SK-N-MC (cell line): ENCODE results near the gene ITGAV.

Experiments
- DNase-seq: peaks from one replicate; pipeline ENCODE4 v3.0.0-alpha.2; 2011; ENCODE audit warnings: low read depth, low spot score
- H3K27ac ChIP-seq: fragments of 200-600 bp; sonication (generic); 2 replicates; pipeline ENCODE4 v1.5.1; 2016; ENCODE audit warnings: mixed run types
- H3K36me3 ChIP-seq: fragments of 200-600 bp; sonication (generic); 2 replicates; pipeline ENCODE4 v1.6.1; 2017; ENCODE audit warnings: antibody characterized with exemption, low read length, mixed read lengths; ENCODE audit not compliant: insufficient read depth
- H3K4me3 ChIP-seq: fragments of 200-600 bp; sonication (generic); 2 replicates; pipeline ENCODE4 v1.5.1; 2016
- H3K9ac ChIP-seq: fragments of 200-600 bp; sonication (generic); 2 replicates; pipeline ENCODE4 v1.8.0; 2017; ENCODE audit warnings: mixed run types, mixed read lengths; ENCODE audit not compliant: insufficient read length
- H3K9me3 ChIP-seq: fragments of 200-600 bp; sonication (generic); 2 replicates; pipeline ENCODE4 v1.6.1; 2017; ENCODE audit warnings: low read depth, mild to moderate bottlenecking, antibody characterized with exemption, low read length, moderate library complexity, mixed read lengths
- EZH2 ChIP-seq: fragments of 200-600 bp; sonication (generic); IDR thresholded peaks from one replicate; pipeline ENCODE4 v1.6.1; 2017; ENCODE audit warnings: antibody characterized with exemption
- FOXP2 ChIP-seq: optimal IDR thresholded peaks from 2 replicates; pipeline ENCODE3; 2011; ENCODE audit warnings: mild to moderate bottlenecking, moderate library complexity; ENCODE audit not compliant: insufficient read depth; ENCODE audit errors: extremely low read length, control extremely low read depth
- POLR2AphosphoS5 ChIP-seq: IDR thresholded peaks from 2 replicates; pipeline ENCODE4 v1.6.1; 2012; ENCODE audit warnings: mild to moderate bottlenecking, low read depth, low read length, borderline replicate concordance

The ITGAV gene

GRCh38 chr2:186702006-186702405, 112.2 kb downstream of the ITGAV start:
- H3K9ac ChIP-seq = no peak overlapping the region
- TF ChIP-seq FOXP2 (no peak), EZH2 (no peak), POLR2AphosphoS5 (no peak)
- no peaks in the 10 kb centered on the region for H3K9me3 ChIP-seq
- DNase-seq = no peak
- H3K4me3 ChIP-seq = no peak overlapping the region
- H3K27ac ChIP-seq = no peak overlapping the region
- no peaks in the 10 kb centered on the region for H3K36me3 ChIP-seq

GRCh38 chr2:186702501-186702900, 112.6 kb downstream of the ITGAV start:
- Histone ChIP-seq H3K9me3 (no peaks in the 10 kb centered on the region), H3K27ac (no peak overlapping the region)
- no peak for TF ChIP-seq EZH2
- TF ChIP-seq POLR2AphosphoS5 = no peak
- TF ChIP-seq FOXP2 = no peak

GRCh38 chr2:186704897-186705296, 115.0 kb downstream of the ITGAV start:
- H3K9ac ChIP-seq = no peak overlapping the region
- no peaks in the 10 kb centered on the region for H3K36me3 ChIP-seq
- no peak overlapping the region for H3K4me3 ChIP-seq
- DNase-seq = no peak
- H3K27ac ChIP-seq = no peak overlapping the region
- H3K9me3 ChIP-seq = no peaks in the 10 kb centered on the region
- TF ChIP-seq FOXP2 (no peak), EZH2 (no peak), POLR2AphosphoS5 (no peak)

More at GRCh38 chr2:186702501-186702900, 112.6 kb downstream of the ITGAV start:
- Histone ChIP-seq H3K4me3 (no peak overlapping the region), H3K9ac (no peak overlapping the region), H3K36me3 (no peaks in the 10 kb centered on the region)
- DNase-seq = no peak

- Histone ChIP-seq H3K9me3 (no peaks in the 10 kb centered on the region), H3K27ac (no peak overlapping the region), H3K9ac (no peak overlapping the region), H3K4me3 (no peak overlapping the region), H3K36me3 (no peaks in the 10 kb centered on the region)
- TF ChIP-seq FOXP2 (no peak), POLR2AphosphoS5 (no peak), EZH2 (no peak)
- no peak for DNase-seq
Measured at GRCh38 chr2:186709529-186710450, 119.9 kb downstream of the ITGAV start.

GRCh38 chr2:186713691-186714090, 123.8 kb downstream of the ITGAV start:
- no peaks in the 10 kb centered on the region for H3K9me3 ChIP-seq
- H3K36me3 ChIP-seq = no peaks in the 10 kb centered on the region
- no peak overlapping the region for H3K4me3 ChIP-seq
- DNase-seq = no peak
- no peak overlapping the region for H3K9ac ChIP-seq
- no peak overlapping the region for H3K27ac ChIP-seq
- TF ChIP-seq FOXP2 (no peak), EZH2 (no peak), POLR2AphosphoS5 (no peak)

GRCh38 chr2:186714611-186715010, 124.8 kb downstream of the ITGAV start:
- no peak for DNase-seq
- no peak for TF ChIP-seq POLR2AphosphoS5
- no peak for TF ChIP-seq EZH2
- TF ChIP-seq FOXP2 = no peak
- Histone ChIP-seq H3K4me3 (no peak overlapping the region), H3K27ac (no peak overlapping the region), H3K9ac (no peak overlapping the region), H3K36me3 (no peaks in the 10 kb centered on the region), H3K9me3 (no peaks in the 10 kb centered on the region)

- DNase-seq = no peak
- no peak for TF ChIP-seq FOXP2
- no peak for TF ChIP-seq POLR2AphosphoS5
- no peak for TF ChIP-seq EZH2
- Histone ChIP-seq H3K9ac (no peak overlapping the region), H3K36me3 (no peaks in the 10 kb centered on the region), H3K9me3 (no peaks in the 10 kb centered on the region), H3K4me3 (no peak overlapping the region), H3K27ac (no peak overlapping the region)
Measured at GRCh38 chr2:186716004-186716403, 126.1 kb downstream of the ITGAV start.

GRCh38 chr2:186716899-186717298, 127.0 kb downstream of the ITGAV start:
- no peak overlapping the region for H3K9ac ChIP-seq
- no peaks in the 10 kb centered on the region for H3K9me3 ChIP-seq
- no peak overlapping the region for H3K4me3 ChIP-seq
- DNase-seq = no peak
- TF ChIP-seq FOXP2 = no peak
- no peak for TF ChIP-seq POLR2AphosphoS5
- no peak for TF ChIP-seq EZH2
- no peak overlapping the region for H3K27ac ChIP-seq
- H3K36me3 ChIP-seq = no peaks in the 10 kb centered on the region
